IMR-90 (cell line): ENCODE results near the gene ALCAM. TPM values are rescaled to one million over a fixed set of nuclear protein-coding genes. Genes with fewer than 3 reads are reported as not detected.

Experiments
- ATAC-seq: fragments of 200-7000 bp; cut with Tn5 transposase; 2 replicates; pipeline ENCODE4 v1.9.1; 2020; ENCODE audit warnings: low read depth, mild to moderate bottlenecking, moderate library complexity
- BruUV-seq: library from RNA; stranded (reverse); fragments of 400-500 nt; replicated peaks from 2 replicates; lab custom pipeline; 2021; lab: Mats Ljungman, UMichigan
- CTCF ChIA-PET: fragments of 300-600 bp; formaldehyde crosslinking; extraction: SDS; loops from one replicate; lab custom pipeline; 2021; ENCODE audit warnings: antibody characterized with exemption; lab: Yijun Ruan, JAX
- POLR2A ChIA-PET: fragments of 300-600 bp; sonication (Branson Sonifier 250); formaldehyde crosslinking; loops from one replicate; lab custom pipeline; 2022; ENCODE audit warnings: antibody characterized with exemption; ENCODE audit not compliant: unreplicated experiment; lab: Charles Lee
- DNase-seq: peaks from one replicate; pipeline ENCODE4 v3.0.0; 2013
- H2AFZ ChIP-seq: replicated peaks from 2 replicates; pipeline ENCODE3; 2013; ENCODE audit warnings: low read length, mild to moderate bottlenecking; ENCODE audit not compliant: poor library complexity
- H2AK5ac ChIP-seq: 2 replicates; pipeline ENCODE4 v1.6.1; 2013; ENCODE audit warnings: low read depth, low read length, inconsistent platforms
- H2AK9ac ChIP-seq: replicated peaks from 2 replicates; pipeline ENCODE3; 2013; ENCODE audit warnings: mild to moderate bottlenecking, low read depth, low read length, moderate library complexity; ENCODE audit not compliant: poor library complexity
- H2BK120ac ChIP-seq: 2 replicates; pipeline ENCODE4 v1.6.1; 2013; ENCODE audit warnings: low read depth, low read length, inconsistent platforms
- H2BK15ac ChIP-seq: 3 replicates; pipeline ENCODE4 v1.6.1; 2013; ENCODE audit warnings: low read depth, low read length, inconsistent platforms
- H2BK20ac ChIP-seq: 2 replicates; pipeline ENCODE4 v1.6.1; 2013; ENCODE audit warnings: low read depth, mild to moderate bottlenecking, inconsistent platforms, low read length, moderate library complexity
- H2BK5ac ChIP-seq: 2 replicates; pipeline ENCODE4 v1.6.1; 2013; ENCODE audit warnings: mild to moderate bottlenecking, low read depth, low read length, inconsistent platforms; ENCODE audit not compliant: poor library complexity, severe bottlenecking
- H3K14ac ChIP-seq: replicated peaks from 2 replicates; pipeline ENCODE4 v1.6.1; 2013; ENCODE audit warnings: low read depth, low read length, inconsistent platforms
- H3K18ac ChIP-seq: 2 replicates; pipeline ENCODE4 v1.6.1; 2013; ENCODE audit warnings: low read depth, low read length, control low read depth
- H3K23ac ChIP-seq: 2 replicates; pipeline ENCODE4 v1.6.1; 2013; ENCODE audit warnings: low read depth, low read length, inconsistent platforms
- H3K27ac ChIP-seq: 2 replicates; pipeline ENCODE4 v1.5.1; 2013; ENCODE audit warnings: mild to moderate bottlenecking, control low read depth, low read length; ENCODE audit not compliant: insufficient read depth
- H3K27me3 ChIP-seq: 2 replicates; pipeline ENCODE4 v1.6.1; 2013; ENCODE audit warnings: low read length; ENCODE audit not compliant: control insufficient read depth, insufficient read depth
- H3K36me3 ChIP-seq: 2 replicates; pipeline ENCODE4 v1.6.1; 2013; ENCODE audit warnings: low read length, mixed read lengths; ENCODE audit not compliant: control insufficient read depth, insufficient read depth
- H3K4ac ChIP-seq: 2 replicates; pipeline ENCODE4 v1.6.1; 2013; ENCODE audit warnings: low read depth, low read length, inconsistent platforms
- H3K4me1 ChIP-seq: 2 replicates; pipeline ENCODE4 v1.6.1; 2013; ENCODE audit warnings: low read length, mixed read lengths; ENCODE audit not compliant: control insufficient read depth, insufficient read depth
- H3K4me2 ChIP-seq: 2 replicates; pipeline ENCODE4 v1.6.1; 2013; ENCODE audit warnings: low read depth, mild to moderate bottlenecking, control low read depth, low read length, moderate library complexity
- H3K4me3 ChIP-seq: 2 replicates; pipeline ENCODE4 v1.5.1; 2013; ENCODE audit warnings: low read depth, mild to moderate bottlenecking, control low read depth, low read length, moderate library complexity; ENCODE audit not compliant: insufficient read depth
- H3K56ac ChIP-seq: 2 replicates; pipeline ENCODE4 v1.6.1; 2013; ENCODE audit warnings: low read length, inconsistent platforms; ENCODE audit not compliant: insufficient read depth; ENCODE audit errors: extremely low read depth
- H3K79me1 ChIP-seq, 2 experiments: 2 replicates each; pipeline ENCODE4 v1.6.1; 2013; ENCODE audit warnings: low read length in 2 of 2, inconsistent platforms in 1 of 2, low read depth in 1 of 2
- H3K9ac ChIP-seq: 2 replicates; pipeline ENCODE4 v1.6.1; 2013; ENCODE audit warnings: low read depth, low read length, control low read depth
- H3K9me1 ChIP-seq: 2 replicates; pipeline ENCODE4 v1.6.1; 2013; ENCODE audit warnings: low read length, inconsistent platforms; ENCODE audit not compliant: insufficient read depth
- H3K9me3 ChIP-seq: 2 replicates; pipeline ENCODE4 v1.6.1; 2013; ENCODE audit warnings: low read length; ENCODE audit not compliant: control insufficient read depth, insufficient read depth
- H4K20me1 ChIP-seq: 2 replicates; pipeline ENCODE4 v1.6.1; 2013; ENCODE audit warnings: low read length, inconsistent platforms; ENCODE audit not compliant: insufficient read depth
- H4K5ac ChIP-seq: 2 replicates; pipeline ENCODE4 v1.6.1; 2013; ENCODE audit warnings: mild to moderate bottlenecking, low read depth, low read length, control low read depth
- H4K8ac ChIP-seq, 2 experiments: 2 replicates each; pipeline ENCODE4 v1.6.1; 2013; ENCODE audit warnings: low read depth in 2 of 2, low read length in 2 of 2, control low read depth in 1 of 2, inconsistent platforms in 1 of 2
- H4K91ac ChIP-seq: 2 replicates; pipeline ENCODE4 v1.6.1; 2013; ENCODE audit warnings: low read depth, low read length, inconsistent platforms; ENCODE audit not compliant: insufficient read depth
- BHLHE40 ChIP-seq: fragments of 150-350 bp; IDR thresholded peaks from 2 replicates; pipeline ENCODE4 v1.6.1; 2016; ENCODE audit warnings: mild to moderate bottlenecking, low read depth, low read length
- CEBPB ChIP-seq: IDR thresholded peaks from 2 replicates; pipeline ENCODE4 v1.6.1; 2012; ENCODE audit warnings: low read depth, low read length, improper control_type of control experiment
- CHD1 ChIP-seq: IDR thresholded peaks from 2 replicates; pipeline ENCODE4 v1.6.1; 2012; ENCODE audit warnings: low read depth, low read length, improper control_type of control experiment
- ELK1 ChIP-seq: fragments of 150-350 bp; IDR thresholded peaks from 2 replicates; pipeline ENCODE4 v1.6.1; 2016; ENCODE audit warnings: low read depth, mild to moderate bottlenecking, low read length, moderate library complexity, borderline replicate concordance
- FOS ChIP-seq: fragments of 150-350 bp; IDR thresholded peaks from 2 replicates; pipeline ENCODE4 v1.6.1; 2016; ENCODE audit warnings: low read depth, low read length
- MAFK ChIP-seq: IDR thresholded peaks from 2 replicates; pipeline ENCODE4 v1.6.1; 2012; ENCODE audit warnings: low read depth, low read length, improper control_type of control experiment
- MAZ ChIP-seq: IDR thresholded peaks from 2 replicates; pipeline ENCODE4 v1.6.1; 2012; ENCODE audit warnings: low read depth, mild to moderate bottlenecking, low read length, improper control_type of control experiment, moderate library complexity, borderline replicate concordance
- MXI1 ChIP-seq: IDR thresholded peaks from 2 replicates; pipeline ENCODE4 v1.6.1; 2012; ENCODE audit warnings: low read depth, mild to moderate bottlenecking, low read length, moderate library complexity, borderline replicate concordance
- NFE2L2 ChIP-seq: fragments of 150-350 bp; IDR thresholded peaks from 2 replicates; pipeline ENCODE4 v1.6.1; 2016; ENCODE audit warnings: low read depth, mild to moderate bottlenecking, low read length
- POLR2A ChIP-seq: IDR thresholded peaks from 2 replicates; pipeline ENCODE4 v1.6.1; 2012; ENCODE audit warnings: mild to moderate bottlenecking, low read depth, low read length
- RAD21 ChIP-seq: IDR thresholded peaks from 2 replicates; pipeline ENCODE4 v1.6.1; 2012; ENCODE audit warnings: low read length, improper control_type of control experiment
- RCOR1 ChIP-seq: IDR thresholded peaks from 2 replicates; pipeline ENCODE4 v1.6.1; 2012; ENCODE audit warnings: mild to moderate bottlenecking, low read length, improper control_type of control experiment; ENCODE audit not compliant: insufficient replicate concordance
- RFX5 ChIP-seq: IDR thresholded peaks from 2 replicates; pipeline ENCODE4 v1.8.0; 2012; ENCODE audit warnings: low read depth, mild to moderate bottlenecking, low read length, moderate library complexity
- SMC3 ChIP-seq: fragments of 150-350 bp; IDR thresholded peaks from 2 replicates; pipeline ENCODE4 v1.6.1; 2016; ENCODE audit warnings: low read depth, mild to moderate bottlenecking, antibody characterized with exemption, low read length, moderate library complexity
- WGBS, 2 experiments: methylation state at CpG; one replicate each; pipeline versions ENCODE4 v1.1.5 to v1.1.7; 2013; ENCODE audit warnings: missing lambda C conversion rate in 2 of 2; ENCODE audit not compliant: insufficient read length in 1 of 2; ENCODE audit errors: extremely low coverage in 2 of 2; 5-methylcytosine and 5-hydroxymethylcytosine counted together
- dilution Hi-C: fragments of 300-500 bp; cut with HindIII; formaldehyde crosslinking; loops from one replicate; pipeline ENCODE4 v1.14.3; 2018; ENCODE audit warnings: low sequenced_read_pairs; ENCODE audit not compliant: unreplicated experiment
- in situ Hi-C: fragments of 300-500 bp; cut with MboI; formaldehyde crosslinking; loops from 3 replicates; pipeline ENCODE4 v1.14.3; 2019; ENCODE audit warnings: low sequenced_read_pairs, inconsistent platforms, mixed read lengths
- intact Hi-C: fragments of 100-400 bp; cut with micrococcal nuclease; formaldehyde crosslinking; loops from 2 replicates; pipeline ENCODE4 v1.10.0; 2022
- polyA plus RNA-seq, 3 experiments: library from polyadenylated mRNA; depleted of rRNA; stranded (reverse); fragments of >200 nt; gene quantifications; 2 replicates each; pipeline ENCODE4 v1.2.3, GENCODE V29; 2012; ENCODE audit warnings: low replicate concordance in 1 of 3
- total RNA-seq: library from RNA; depleted of rRNA; stranded (reverse); fragments of >200 nt; gene quantifications from 2 replicates; pipeline ENCODE4 v1.2.3, GENCODE V29; 2012
- TF ChIP-seq, protein P1 (sequence below): conservative IDR thresholded peaks from 2 replicates; pipeline ENCODE4 v1.5.1; 2012; ENCODE audit warnings: mild to moderate bottlenecking, low read depth, low read length, improper control_type of control experiment
- TF ChIP-seq, protein P2 (sequence below): fragments of 150-350 bp; IDR thresholded peaks from 2 replicates; pipeline ENCODE4 v1.6.1; 2017; ENCODE audit warnings: mild to moderate bottlenecking, antibody characterized with exemption, low read length, low read depth

ALCAM gene
- total and polyA plus RNA-seq, 2 of the 4 experiments (the other 2 are of a cell fraction), result 117 to 423 TPM

- Histone ChIP-seq H4K91ac (no peak overlapping the region), H2BK120ac (no peak overlapping the region), H3K27me3 (no peaks in the 10 kb centered on the region), H3K36me3 (no peaks in the 10 kb centered on the region), H4K5ac (no peak overlapping the region), H2AFZ (no peak overlapping the region), H2BK15ac (no peak overlapping the region), H3K27ac (no peak overlapping the region), H3K18ac (no peak overlapping the region), H4K20me1 (0 out of 2 replicates have a peak, but pooled peaks cover 3% of the 10 kb centered on the region), H3K56ac (no peak overlapping the region), H2BK20ac (no peak overlapping the region), H2AK9ac (no peak overlapping the region), H3K23ac (no peak overlapping the region), H3K79me1 (peaks cover 29 to 64% of the 10 kb centered on the region in 2 experiments), H2AK5ac (no peak overlapping the region), H3K4ac (no peak overlapping the region), H4K8ac (no peak overlapping the region), H3K4me3 (no peak overlapping the region), H3K9me3 (no peaks in the 10 kb centered on the region), H3K14ac (no peak overlapping the region), H2BK5ac (peak overlapping the region; percentile 24), H3K9ac (no peak overlapping the region), H3K9me1 (peaks cover 3% of the 10 kb centered on the region; the same call in 1 of the 2 replicates), H3K4me2 (no peak overlapping the region), H3K4me1 (no peaks in the 10 kb centered on the region; the same call in 1 of the 2 replicates)
- ChIA-PET POLR2A (no interaction called here), CTCF (no interaction called here)
- BruUV-seq, result no TSS peak
- TF ChIP-seq RAD21 (no peak), BHLHE40 (no peak), RFX5 (no peak), NFE2L2 (no peak), FOS (no peak), MXI1 (no peak), CEBPB (no peak), CHD1 (no peak), SMC3 (no peak), MAFK (no peak), MAZ (no peak), RCOR1 (no peak), ELK1 (no peak), POLR2A (no peak)
- TF ChIP-seq, protein P1, sequence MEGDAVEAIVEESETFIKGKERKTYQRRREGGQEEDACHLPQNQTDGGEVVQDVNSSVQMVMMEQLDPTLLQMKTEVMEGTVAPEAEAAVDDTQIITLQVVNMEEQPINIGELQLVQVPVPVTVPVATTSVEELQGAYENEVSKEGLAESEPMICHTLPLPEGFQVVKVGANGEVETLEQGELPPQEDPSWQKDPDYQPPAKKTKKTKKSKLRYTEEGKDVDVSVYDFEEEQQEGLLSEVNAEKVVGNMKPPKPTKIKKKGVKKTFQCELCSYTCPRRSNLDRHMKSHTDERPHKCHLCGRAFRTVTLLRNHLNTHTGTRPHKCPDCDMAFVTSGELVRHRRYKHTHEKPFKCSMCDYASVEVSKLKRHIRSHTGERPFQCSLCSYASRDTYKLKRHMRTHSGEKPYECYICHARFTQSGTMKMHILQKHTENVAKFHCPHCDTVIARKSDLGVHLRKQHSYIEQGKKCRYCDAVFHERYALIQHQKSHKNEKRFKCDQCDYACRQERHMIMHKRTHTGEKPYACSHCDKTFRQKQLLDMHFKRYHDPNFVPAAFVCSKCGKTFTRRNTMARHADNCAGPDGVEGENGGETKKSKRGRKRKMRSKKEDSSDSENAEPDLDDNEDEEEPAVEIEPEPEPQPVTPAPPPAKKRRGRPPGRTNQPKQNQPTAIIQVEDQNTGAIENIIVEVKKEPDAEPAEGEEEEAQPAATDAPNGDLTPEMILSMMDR, result no peak
- TF ChIP-seq, protein P2, sequence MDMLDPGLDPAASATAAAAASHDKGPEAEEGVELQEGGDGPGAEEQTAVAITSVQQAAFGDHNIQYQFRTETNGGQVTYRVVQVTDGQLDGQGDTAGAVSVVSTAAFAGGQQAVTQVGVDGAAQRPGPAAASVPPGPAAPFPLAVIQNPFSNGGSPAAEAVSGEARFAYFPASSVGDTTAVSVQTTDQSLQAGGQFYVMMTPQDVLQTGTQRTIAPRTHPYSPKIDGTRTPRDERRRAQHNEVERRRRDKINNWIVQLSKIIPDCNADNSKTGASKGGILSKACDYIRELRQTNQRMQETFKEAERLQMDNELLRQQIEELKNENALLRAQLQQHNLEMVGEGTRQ, result no peak
- in situ Hi-C loops (no loop called here), dilution Hi-C loops (no loop called here), intact Hi-C loops (no loop called here)
- ATAC-seq (no peak), DNase-seq (no peak)
- no CpG with 5 or more reads among the region's 1 CpG for WGBS, 2 experiments
Observed at GRCh38 chr3:105480768-105481167, 114.1 kb downstream of the ALCAM start.
